Common myeloid progenitor, CD34-positive (primary cell): ENCODE measurements around the gene TSR3.

ENCODE experiments used
- CTCF ChIA-PET: fragments of 350-600 bp; sonication (Branson Sonifier 250); formaldehyde crosslinking; loops from one replicate; lab custom pipeline; 2021; ENCODE audit warnings: antibody characterized with exemption; lab: Charles Lee
- POLR2A ChIA-PET: fragments of 350-600 bp; sonication (Branson Sonifier 250); formaldehyde crosslinking; loops from one replicate; lab custom pipeline; 2021; ENCODE audit warnings: antibody characterized with exemption; lab: Charles Lee
- DNase-seq, 3 donors: peaks; one replicate each; pipeline versions ENCODE4 v3.0.0 to v3.0.0-alpha.2; 2013
- H3K27ac ChIP-seq, 2 experiments: 1 replicate in 1 of 2; 2 replicates in 1 of 2; pipeline ENCODE4 v1.7.0; 2013; ENCODE audit warnings: inconsistent platforms in 2 of 2, low read length in 2 of 2, mild to moderate bottlenecking in 2 of 2, low read depth in 1 of 2, moderate library complexity in 1 of 2; ENCODE audit not compliant: severe bottlenecking in 2 of 2, insufficient read depth in 1 of 2, poor library complexity in 1 of 2
- H3K27me3 ChIP-seq, 5 experiments: replicated peaks in 2 of 5; 1 replicate in 3 of 5; 2 replicates in 2 of 5; pipeline versions ENCODE4 v1.6.1 to v1.7.0; 2013; ENCODE audit warnings: low read length in 4 of 5, mild to moderate bottlenecking in 2 of 5, moderate library complexity in 2 of 5, inconsistent platforms in 1 of 5; ENCODE audit not compliant: insufficient read depth in 5 of 5, control insufficient read depth in 4 of 5
- H3K36me3 ChIP-seq, 4 experiments: 1 replicate in 2 of 4; 2 replicates in 2 of 4; pipeline versions ENCODE4 v1.6.1 to v1.7.0; 2013; ENCODE audit warnings: low read length in 3 of 4, control low read depth in 1 of 4, mild to moderate bottlenecking in 1 of 4; ENCODE audit not compliant: control insufficient read depth in 4 of 4, insufficient read depth in 4 of 4
- H3K4me1 ChIP-seq, 4 experiments: 1 replicate in 3 of 4; 2 replicates in 1 of 4; pipeline versions ENCODE4 v1.6.1 to v1.7.1; 2013; ENCODE audit warnings: low read length in 3 of 4, mild to moderate bottlenecking in 3 of 4, control low read depth in 1 of 4, inconsistent platforms in 1 of 4, moderate library complexity in 1 of 4; ENCODE audit not compliant: control insufficient read depth in 4 of 4, insufficient read depth in 4 of 4; ENCODE audit errors: control extremely low read depth in 1 of 4
- H3K4me3 ChIP-seq, 7 experiments: 1 replicate in 4 of 7; 2 replicates in 3 of 7; pipeline versions ENCODE4 v1.5.1 to v1.7.0; 2013; ENCODE audit warnings: mild to moderate bottlenecking in 7 of 7, low read length in 6 of 7, moderate library complexity in 6 of 7, inconsistent platforms in 2 of 7, low read depth in 2 of 7, control low read depth in 1 of 7; ENCODE audit not compliant: insufficient read depth in 4 of 7, control insufficient read depth in 1 of 7; ENCODE audit errors: extremely low read depth in 1 of 7
- H3K9me3 ChIP-seq, 5 experiments: 1 replicate in 4 of 5; 2 replicates in 1 of 5; pipeline versions ENCODE4 v1.6.1 to v1.7.1; 2013; ENCODE audit warnings: low read length in 4 of 5, mild to moderate bottlenecking in 2 of 5, inconsistent platforms in 1 of 5, low read depth in 1 of 5, moderate library complexity in 1 of 5; ENCODE audit not compliant: control insufficient read depth in 4 of 5, insufficient read depth in 2 of 5; ENCODE audit errors: control extremely low read depth in 1 of 5
- WGBS: methylation state at CpG from one replicate; pipeline ENCODE4 v1.1.5; 2013; ENCODE audit not compliant: insufficient coverage; 5-methylcytosine and 5-hydroxymethylcytosine counted together

Gene TSR3

GRCh38 chr16:1377406-1378010 lies 25.8 kb upstream of the TSR3 start:
- H3K36me3 ChIP-seq = peaks cover 7 to 44% (median 27%) of the 10 kb centered on the region in 4 experiments

DNA sequence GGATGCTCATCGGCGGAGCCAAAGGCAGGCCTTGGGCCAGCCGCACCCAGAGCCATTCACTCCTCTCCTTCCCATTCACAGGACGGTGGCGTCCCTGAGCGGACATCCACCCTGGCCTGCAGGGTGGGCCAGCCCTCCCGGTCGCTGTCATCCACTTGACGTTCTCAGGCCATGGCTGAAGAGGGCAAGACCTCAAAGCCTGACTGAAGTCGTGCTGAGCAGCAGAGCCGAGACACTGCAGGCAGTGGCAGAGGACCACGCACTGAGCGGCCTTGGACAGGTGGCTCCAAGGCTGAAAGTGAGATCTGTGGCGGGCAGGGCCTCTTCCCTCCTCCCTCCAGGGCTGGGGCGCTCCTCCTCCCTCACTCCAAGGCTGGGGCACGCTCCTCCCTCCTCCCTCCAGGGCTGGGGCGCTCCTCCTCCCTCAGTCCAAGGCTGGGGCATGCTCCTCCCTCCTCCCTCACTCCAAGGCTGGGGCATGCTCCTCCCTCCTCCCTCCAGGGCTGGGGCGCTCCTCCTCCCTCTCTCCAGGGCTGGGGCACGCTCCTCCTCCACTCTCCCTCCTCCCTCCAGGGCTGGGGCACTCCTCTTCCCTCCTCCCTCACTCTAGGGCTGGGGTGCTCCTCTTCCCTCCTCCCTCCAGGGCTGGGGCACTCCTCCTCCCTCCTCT lies 24.2 kb upstream of the TSR3 start:
- DNase-seq = no peak
- POLR2A ChIA-PET = no interaction called here
- 99% methylated on average over 15 of the region's 19 CpGs for WGBS
- Histone ChIP-seq H3K36me3 (peaks cover 7 to 43% (median 18%) of the 10 kb centered on the region in 4 experiments), H3K4me3 (no peak overlapping the region), H3K4me1 (peaks cover 0 to 26% (median 21%) of the 10 kb centered on the region in 4 experiments), H3K27me3 (no peaks in the 10 kb centered on the region), H3K9me3 (no peaks in the 10 kb centered on the region), H3K27ac (no peak overlapping the region)
- CTCF ChIA-PET = interaction anchor here (0.6 to 3.3 kb wide), 2 partner anchors 12 to 267 kb away, joined by 3 to 26 read pairs; no protein-coding TSS in a partner anchor

More at GRCh38 chr16:1377406-1378010, 25.8 kb upstream of the TSR3 start:
- H3K4me3 ChIP-seq = no peak overlapping the region
- H3K9me3 ChIP-seq = no peaks in the 10 kb centered on the region
- peak overlapping the region in 1 of 2 experiments; percentile 84 for H3K27ac ChIP-seq
- H3K4me1 ChIP-seq = peaks cover 0 to 26% (median 21%) of the 10 kb centered on the region in 4 experiments
- no peaks in the 10 kb centered on the region for H3K27me3 ChIP-seq
- 98% methylated on average over 7 of the region's 10 CpGs for WGBS
- DNase-seq = no peak
- CTCF ChIA-PET = interaction anchor here (0.8 to 3.3 kb wide), 3 partner anchors 8 to 35 kb away, joined by 3 to 26 read pairs (median 3); no protein-coding TSS in a partner anchor
- POLR2A ChIA-PET = interaction anchor here (1.1 kb wide), 1 partner anchor 11 kb away, joined by 3 read pairs; no protein-coding TSS in a partner anchor

DNA sequence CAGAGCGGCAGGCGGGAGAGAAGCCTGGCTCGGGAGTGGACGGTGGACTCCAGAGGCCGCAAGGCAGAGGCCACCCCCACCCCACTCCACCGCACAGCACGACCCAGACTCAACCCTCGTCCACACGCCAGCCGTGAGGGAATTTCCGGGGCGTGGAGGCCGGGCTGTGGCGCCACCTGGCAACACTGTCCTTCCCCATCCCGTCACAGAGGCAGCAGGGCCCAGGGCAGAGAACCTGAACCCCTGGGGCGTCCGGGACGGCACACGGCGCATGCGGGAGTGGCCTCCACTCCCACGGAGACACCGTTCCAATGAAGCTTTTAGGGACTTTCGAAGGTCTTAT lies 23.6 kb upstream of the TSR3 start:
- peaks cover 0 to 26% (median 20%) of the 10 kb centered on the region in 4 experiments for H3K4me1 ChIP-seq
- no peak overlapping the region for H3K27ac ChIP-seq
- H3K9me3 ChIP-seq = no peaks in the 10 kb centered on the region
- peaks cover 7 to 46% (median 18%) of the 10 kb centered on the region in 4 experiments for H3K36me3 ChIP-seq
- no peak for DNase-seq
- CTCF ChIA-PET = no interaction called here
- WGBS = 98% methylated on average over 14 of the region's 24 CpGs
- POLR2A ChIA-PET = interaction anchor here (0.5 kb wide), 1 partner anchor 33 kb away, joined by 5 read pairs; no protein-coding TSS in a partner anchor
- no peak overlapping the region for H3K4me3 ChIP-seq
- H3K27me3 ChIP-seq = no peaks in the 10 kb centered on the region

DNA sequence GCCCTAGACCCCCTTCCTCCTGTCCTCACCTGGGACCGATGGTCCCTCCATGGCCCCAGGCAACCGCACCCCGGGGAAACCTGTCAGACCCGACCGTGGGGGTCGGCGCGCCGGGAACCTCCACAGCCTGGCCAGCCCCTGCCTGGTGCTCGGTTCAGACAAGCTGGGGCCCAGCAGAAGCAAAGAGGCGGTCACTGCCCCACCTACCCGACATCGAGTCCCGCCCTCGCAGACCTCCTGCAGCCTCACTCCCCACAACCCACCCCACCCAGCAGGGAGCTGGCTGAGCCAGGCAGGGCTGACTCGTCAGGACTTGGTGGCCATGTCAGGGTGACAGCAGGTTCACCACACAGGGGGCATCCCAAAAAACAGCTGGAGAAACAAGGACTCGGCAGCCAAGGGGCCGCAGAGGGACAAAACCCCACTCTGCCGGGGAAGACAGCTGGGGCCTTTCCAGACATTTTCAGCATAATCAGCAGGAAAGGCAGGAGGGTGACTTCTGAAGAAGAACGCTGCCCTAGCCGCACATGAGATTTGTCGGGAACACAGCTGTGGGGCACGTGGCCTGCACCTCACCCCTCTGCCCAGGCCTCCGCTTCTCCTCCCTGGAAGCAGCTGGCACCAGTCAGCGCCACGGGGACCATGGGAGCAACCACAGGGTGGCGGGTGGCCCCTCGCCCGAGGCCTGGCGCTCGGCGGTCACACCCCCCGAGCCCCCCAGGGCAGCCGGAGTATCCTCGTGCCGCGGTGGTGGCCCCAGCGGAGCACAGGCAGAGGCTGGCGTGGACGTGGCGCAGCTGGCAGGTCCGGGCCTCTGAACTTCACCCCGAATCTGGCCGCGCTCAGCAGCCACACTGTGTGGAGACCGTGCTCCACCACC lies 23.0 kb upstream of the TSR3 start:
- 96% methylated on average over 42 of the region's 46 CpGs for WGBS
- POLR2A ChIA-PET = interaction anchor here (0.5 kb wide), 1 partner anchor 34 kb away, joined by 5 read pairs; no protein-coding TSS in a partner anchor
- CTCF ChIA-PET = no interaction called here

DNA sequence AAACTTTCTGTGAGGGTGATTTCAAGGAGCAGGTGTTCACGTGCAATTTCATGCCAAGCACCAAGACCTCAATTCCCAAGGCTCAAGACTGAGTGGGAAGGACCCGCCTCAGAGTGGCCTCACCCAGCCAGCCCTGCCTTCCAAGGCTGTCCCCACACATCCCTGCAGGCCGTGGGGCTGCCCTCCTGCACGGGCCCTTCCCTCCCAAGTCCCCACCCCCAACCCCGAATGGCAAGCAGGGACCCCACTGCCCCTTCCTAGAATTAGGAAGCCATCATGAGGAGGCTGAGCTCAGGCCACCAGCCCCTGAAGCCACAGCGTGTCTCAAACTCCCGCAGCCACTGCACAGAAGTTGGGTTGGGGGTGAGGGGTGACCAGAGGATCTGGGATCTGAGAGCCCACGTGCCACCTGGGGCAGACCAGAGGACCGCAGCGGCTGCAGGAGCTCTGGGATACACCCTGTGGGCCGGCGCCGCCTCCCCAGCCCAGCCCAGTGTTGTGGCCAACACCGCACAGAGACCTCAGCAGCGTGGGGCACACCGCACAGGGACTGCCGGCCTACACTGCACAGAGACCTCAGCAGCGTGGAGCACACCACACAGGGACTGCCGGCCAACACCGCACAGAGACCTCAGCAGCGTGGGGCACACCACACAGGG lies 20.7 kb upstream of the TSR3 start:
- Histone ChIP-seq H3K27ac (no peak overlapping the region), H3K27me3 (no peaks in the 10 kb centered on the region), H3K9me3 (no peaks in the 10 kb centered on the region), H3K4me3 (no peak overlapping the region), H3K4me1 (peaks cover 0 to under 1% (median 0%) of the 10 kb centered on the region in 4 experiments), H3K36me3 (peaks cover 7 to 55% (median 26%) of the 10 kb centered on the region in 4 experiments)
- DNase-seq = no peak
- ChIA-PET CTCF (no interaction called here), POLR2A (interaction anchor here (0.5 kb wide), 1 partner anchor 36 kb away, joined by 4 read pairs; no protein-coding TSS in a partner anchor)
- WGBS = 100% methylated on average over 5 of the region's 21 CpGs

More for the DNA sequence above, 23.0 kb upstream of the TSR3 start:
- Histone ChIP-seq H3K4me3 (no peak overlapping the region), H3K27ac (no peak overlapping the region), H3K27me3 (no peaks in the 10 kb centered on the region), H3K4me1 (peaks cover 0 to 20% (median 14%) of the 10 kb centered on the region in 4 experiments), H3K36me3 (peaks cover 7 to 52% (median 23%) of the 10 kb centered on the region in 4 experiments), H3K9me3 (no peaks in the 10 kb centered on the region)
- no peak for DNase-seq

GRCh38 chr16:1371054-1371978 lies 19.6 kb upstream of the TSR3 start:
- Histone ChIP-seq H3K36me3 (peaks cover 7 to 63% (median 29%) of the 10 kb centered on the region in 4 experiments), H3K27me3 (no peaks in the 10 kb centered on the region), H3K9me3 (no peaks in the 10 kb centered on the region), H3K4me1 (no peaks in the 10 kb centered on the region), H3K4me3 (no peak overlapping the region), H3K27ac (no peak overlapping the region)
- ChIA-PET CTCF (interaction anchor here (0.8 kb wide), 1 partner anchor 42 kb away, joined by 3 read pairs; no protein-coding TSS in a partner anchor), POLR2A (no interaction called here)
- WGBS = 98% methylated on average over 24 of the region's 33 CpGs
- DNase-seq = no peak
